Activated CD8-positive, alpha-beta memory T cell treated with anti-CD3 and anti-CD28 coated beads, Interleukin-2, amount 10 ng/mL, durations not matched to agents 7 days and 5 days (primary cell): ENCODE measurements around the gene NABP1. TPM values are rescaled to one million over a fixed set of nuclear protein-coding genes. Genes with fewer than 3 reads are reported as not detected.

Source experiments
- ATAC-seq: fragments of 150-1000 bp; cut with Tn5 transposase; one replicate; pipeline ENCODE4 v1.10.0; 2021; ENCODE audit warnings: moderate library complexity
- CTCF ChIA-PET: fragments of 350-600 bp; sonication (Branson Sonifier 250); formaldehyde crosslinking; loops from one replicate; lab custom pipeline; 2021; ENCODE audit warnings: antibody characterized with exemption; lab: Charles Lee
- DNase-seq: peaks from one replicate; pipeline ENCODE4 v3.0.0-alpha.2; 2020
- H3K27ac Mint-ChIP-seq: one replicate; pipeline ENCODE4 v1.8.0; 2021; ENCODE audit warnings: mild to moderate bottlenecking, mixed read lengths
- H3K27me3 Mint-ChIP-seq: one replicate; pipeline ENCODE4 v1.8.0; 2021; ENCODE audit warnings: mixed read lengths
- H3K36me3 Mint-ChIP-seq: one replicate; pipeline ENCODE4 v1.8.0; 2021; ENCODE audit warnings: mild to moderate bottlenecking, mixed read lengths
- H3K4me1 Mint-ChIP-seq: one replicate; pipeline ENCODE4 v1.8.0; 2021; ENCODE audit warnings: mixed read lengths
- H3K4me3 Mint-ChIP-seq: one replicate; pipeline ENCODE4 v1.8.0; 2021; ENCODE audit warnings: mild to moderate bottlenecking, moderate library complexity, mixed read lengths
- H3K9me3 Mint-ChIP-seq: one replicate; pipeline ENCODE4 v1.8.0; 2022; ENCODE audit warnings: low read depth, mixed read lengths
- total RNA-seq, 2 experiments: library from RNA; stranded (reverse); gene quantifications; one replicate each; pipeline ENCODE4 v1.2.3, GENCODE V29; 2021

Gene NABP1
- total RNA-seq, 2 experiments from 2014 or later: 49.2 to 52.3 TPM

DNA sequence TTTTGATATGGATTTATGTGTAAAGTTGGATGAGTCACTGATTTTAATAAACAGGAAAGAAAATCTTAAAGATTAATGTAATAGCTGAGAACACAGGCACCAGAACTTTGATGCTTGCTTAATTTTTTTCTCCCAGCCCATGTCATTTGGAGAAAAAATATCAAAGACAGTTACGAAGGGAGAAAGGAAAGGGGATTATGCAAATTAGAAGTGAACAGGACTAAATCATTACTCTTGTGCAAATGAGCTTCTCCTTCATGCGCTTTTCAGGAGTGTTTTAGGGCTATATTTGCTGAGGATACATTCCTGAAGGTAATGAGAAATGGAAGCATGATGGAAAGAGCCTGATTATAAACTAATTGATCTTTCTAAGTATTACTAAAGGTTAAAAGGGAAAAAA is 28.9 kb downstream of the NABP1 start:
- CTCF ChIA-PET: interaction anchor here (1.5 to 1.9 kb wide), 3 partner anchors 140 to 168 kb away, joined by 4 to 5 read pairs (median 4); no protein-coding TSS in a partner anchor
- no peak overlapping the region for H3K4me3 Mint-ChIP-seq
- ATAC-seq: no peak
- peaks cover 6% of the 10 kb centered on the region for H3K36me3 Mint-ChIP-seq
- no peak overlapping the region for H3K27ac Mint-ChIP-seq
- H3K9me3 Mint-ChIP-seq: no peaks in the 10 kb centered on the region
- DNase-seq: no peak
- H3K4me1 Mint-ChIP-seq: no peaks in the 10 kb centered on the region
- no peaks in the 10 kb centered on the region for H3K27me3 Mint-ChIP-seq

GRCh38 chr2:191707542-191707941 is 29.6 kb downstream of the NABP1 start:
- Mint-ChIP-seq H3K36me3 (peaks cover 6% of the 10 kb centered on the region), H3K27ac (no peak overlapping the region), H3K4me1 (no peaks in the 10 kb centered on the region), H3K9me3 (no peaks in the 10 kb centered on the region), H3K4me3 (no peak overlapping the region), H3K27me3 (no peaks in the 10 kb centered on the region)
- ATAC-seq (no peak), DNase-seq (no peak)
- CTCF ChIA-PET: interaction anchor here (0.9 to 1.5 kb wide), 3 partner anchors 141 to 168 kb away, joined by 3 to 5 read pairs (median 4); no protein-coding TSS in a partner anchor

DNA sequence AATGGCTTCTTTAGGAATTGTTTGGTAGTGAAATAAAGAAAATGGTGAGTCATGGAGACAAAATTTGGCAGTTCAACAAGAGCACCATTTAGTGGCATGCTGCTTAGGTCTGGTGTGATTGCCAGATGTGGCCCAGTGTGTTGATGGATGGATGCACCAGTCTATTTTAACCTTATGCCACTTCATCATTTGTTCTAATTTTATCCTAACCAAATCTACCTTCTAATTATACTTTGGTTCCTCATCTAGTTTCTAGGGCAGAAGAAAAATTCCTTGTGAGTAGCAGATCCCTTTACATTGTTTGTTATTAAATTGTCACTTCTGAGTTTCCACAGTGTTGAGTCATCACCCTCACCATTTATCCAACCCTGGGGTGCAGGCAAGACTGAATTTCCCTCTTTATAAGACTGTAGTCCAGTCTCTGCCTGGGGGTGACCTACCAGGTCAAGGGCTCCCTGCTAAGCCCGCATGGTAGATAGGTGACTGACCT is 32.5 kb downstream of the NABP1 start:
- Mint-ChIP-seq H3K4me1 (no peaks in the 10 kb centered on the region), H3K4me3 (no peak overlapping the region), H3K9me3 (no peaks in the 10 kb centered on the region), H3K36me3 (peaks cover 5% of the 10 kb centered on the region), H3K27me3 (no peaks in the 10 kb centered on the region), H3K27ac (no peak overlapping the region)
- CTCF ChIA-PET: no interaction called here
- DNase-seq: no peak
- no peak for ATAC-seq

- Mint-ChIP-seq H3K4me3 (no peak overlapping the region), H3K9me3 (no peaks in the 10 kb centered on the region), H3K36me3 (peaks cover 5% of the 10 kb centered on the region), H3K4me1 (no peaks in the 10 kb centered on the region), H3K27me3 (no peaks in the 10 kb centered on the region), H3K27ac (no peak overlapping the region)
- DNase-seq: no peak
- no peak for ATAC-seq
- CTCF ChIA-PET: interaction anchor here (1.0 to 1.8 kb wide), 4 partner anchors 11 to 194 kb away, joined by 3 to 7 read pairs (median 3); no protein-coding TSS in a partner anchor
Measured at GRCh38 chr2:191711621-191712020, 33.7 kb downstream of the NABP1 start.

GRCh38 chr2:191713837-191714236 is 35.9 kb downstream of the NABP1 start:
- no peak overlapping the region for H3K27ac Mint-ChIP-seq
- H3K9me3 Mint-ChIP-seq: no peaks in the 10 kb centered on the region
- no peaks in the 10 kb centered on the region for H3K27me3 Mint-ChIP-seq
- ATAC-seq: peak; percentile 30
- no peak for DNase-seq
- no peaks in the 10 kb centered on the region for H3K4me1 Mint-ChIP-seq
- CTCF ChIA-PET: interaction anchor here (0.6 kb wide), 1 partner anchor 22 kb away, joined by 3 read pairs; no protein-coding TSS in a partner anchor
- H3K36me3 Mint-ChIP-seq: peaks cover 5% of the 10 kb centered on the region
- no peak overlapping the region for H3K4me3 Mint-ChIP-seq

GRCh38 chr2:191714925-191715324 is 37.0 kb downstream of the NABP1 start:
- no peak overlapping the region for H3K4me3 Mint-ChIP-seq
- H3K36me3 Mint-ChIP-seq: peaks cover under 1% of the 10 kb centered on the region
- no peaks in the 10 kb centered on the region for H3K9me3 Mint-ChIP-seq
- DNase-seq (no peak), ATAC-seq (no peak)
- no peaks in the 10 kb centered on the region for H3K4me1 Mint-ChIP-seq
- no peak overlapping the region for H3K27ac Mint-ChIP-seq
- CTCF ChIA-PET: interaction anchor here (1.3 kb wide), 1 partner anchor 160 kb away, joined by 4 read pairs; no protein-coding TSS in a partner anchor
- no peaks in the 10 kb centered on the region for H3K27me3 Mint-ChIP-seq

DNA sequence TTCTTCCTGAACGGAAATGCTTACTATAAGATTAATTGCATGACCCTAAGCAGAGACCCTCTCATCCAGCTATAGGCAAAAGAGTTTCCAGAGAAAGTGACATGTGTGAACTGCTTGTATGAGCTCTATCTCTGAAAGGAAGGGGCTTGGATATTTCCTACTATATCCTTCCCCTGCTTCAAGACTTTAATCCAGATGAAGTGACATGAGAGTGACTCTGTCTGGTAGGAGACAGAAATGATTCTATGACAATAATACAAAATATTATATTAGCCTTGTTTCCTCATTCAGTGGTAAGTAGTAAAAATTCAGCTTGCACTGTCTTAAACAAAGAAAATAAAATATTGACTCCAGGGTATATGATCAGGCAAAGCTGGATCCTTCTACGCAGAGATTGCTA is 37.5 kb downstream of the NABP1 start:
- H3K36me3 Mint-ChIP-seq: no peaks in the 10 kb centered on the region
- H3K27ac Mint-ChIP-seq: no peak overlapping the region
- no peak for DNase-seq
- H3K4me3 Mint-ChIP-seq: no peak overlapping the region
- ATAC-seq: no peak
- no peaks in the 10 kb centered on the region for H3K9me3 Mint-ChIP-seq
- H3K4me1 Mint-ChIP-seq: no peaks in the 10 kb centered on the region
- CTCF ChIA-PET: interaction anchor here (1.3 kb wide), 1 partner anchor 160 kb away, joined by 4 read pairs; no protein-coding TSS in a partner anchor
- H3K27me3 Mint-ChIP-seq: no peaks in the 10 kb centered on the region

DNA sequence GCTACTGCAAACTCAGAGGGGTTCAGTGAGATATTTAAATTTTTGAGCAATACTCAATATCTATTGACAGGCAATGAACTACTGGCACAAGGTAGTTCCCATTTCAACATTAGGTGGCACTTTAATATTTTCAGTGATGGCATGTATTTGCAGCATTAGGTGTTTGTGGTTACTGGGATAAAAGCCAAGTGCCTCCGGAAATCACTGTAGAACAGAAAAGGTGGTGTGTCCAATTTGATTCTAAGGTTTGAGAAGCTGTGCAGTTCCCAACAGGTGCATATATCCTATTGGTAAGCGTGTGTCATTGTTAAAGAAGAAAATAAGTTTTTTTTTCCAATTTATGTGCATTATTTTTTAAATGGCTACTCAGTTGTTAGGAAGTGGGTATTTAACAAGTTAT is 41.3 kb downstream of the NABP1 start:
- ATAC-seq (no peak), DNase-seq (no peak)
- Mint-ChIP-seq H3K27me3 (no peaks in the 10 kb centered on the region), H3K27ac (no peak overlapping the region), H3K4me1 (no peaks in the 10 kb centered on the region), H3K36me3 (no peaks in the 10 kb centered on the region), H3K4me3 (no peak overlapping the region), H3K9me3 (no peaks in the 10 kb centered on the region)
- CTCF ChIA-PET: interaction anchor here (1.1 kb wide), 1 partner anchor 180 kb away, joined by 3 read pairs; no protein-coding TSS in a partner anchor

DNA sequence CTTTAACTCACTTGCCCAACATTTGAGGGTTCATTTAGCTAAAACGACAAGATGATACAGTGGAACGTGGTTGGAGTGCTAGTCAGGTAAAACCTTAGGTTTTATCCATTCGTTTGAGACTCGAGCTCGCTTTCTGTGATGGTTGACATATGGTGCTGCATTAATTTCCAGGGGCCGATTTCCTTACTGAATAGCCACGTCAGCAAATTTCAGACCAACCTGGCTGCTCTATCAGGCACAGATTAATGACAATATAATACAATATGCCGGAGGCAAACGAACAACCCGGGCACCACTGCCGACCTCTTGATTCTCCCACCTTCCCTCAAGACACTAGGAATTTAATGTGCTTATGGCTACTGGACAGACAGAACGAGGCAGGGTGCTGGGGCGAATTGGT is 42.0 kb downstream of the NABP1 start:
- Mint-ChIP-seq H3K27ac (no peak overlapping the region), H3K36me3 (no peaks in the 10 kb centered on the region), H3K4me1 (no peaks in the 10 kb centered on the region), H3K9me3 (no peaks in the 10 kb centered on the region), H3K4me3 (no peak overlapping the region), H3K27me3 (no peaks in the 10 kb centered on the region)
- no peak for DNase-seq
- ATAC-seq: no peak
- CTCF ChIA-PET: interaction anchor here (1.1 kb wide), 1 partner anchor 181 kb away, joined by 3 read pairs; no protein-coding TSS in a partner anchor

DNA sequence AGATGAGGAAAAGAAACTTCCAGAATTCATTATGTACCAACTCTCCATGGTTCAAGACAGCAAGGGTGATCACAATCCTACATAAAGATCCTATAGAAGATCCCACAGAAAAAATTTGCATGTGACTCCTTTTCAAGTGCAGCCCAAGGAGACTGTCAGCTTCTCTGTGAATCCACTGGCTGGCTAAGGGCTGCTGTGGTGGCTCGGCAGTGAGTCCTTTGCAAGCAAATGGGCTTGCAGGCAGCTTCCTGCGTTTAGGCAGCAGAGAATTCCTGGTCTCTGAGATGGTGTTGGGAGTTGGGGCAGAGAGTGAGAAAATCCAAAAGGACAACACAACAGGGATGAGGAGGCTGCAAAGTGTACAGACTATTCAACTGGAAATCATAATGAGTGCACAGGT is 43.4 kb downstream of the NABP1 start:
- Mint-ChIP-seq H3K4me3 (no peak overlapping the region), H3K4me1 (no peaks in the 10 kb centered on the region), H3K27ac (no peak overlapping the region), H3K9me3 (no peaks in the 10 kb centered on the region), H3K36me3 (no peaks in the 10 kb centered on the region), H3K27me3 (peaks cover 3% of the 10 kb centered on the region)
- DNase-seq (no peak), ATAC-seq (no peak)
- CTCF ChIA-PET: interaction anchor here (0.8 kb wide), 1 partner anchor 43 kb away, joined by 3 read pairs; no protein-coding TSS in a partner anchor

DNA sequence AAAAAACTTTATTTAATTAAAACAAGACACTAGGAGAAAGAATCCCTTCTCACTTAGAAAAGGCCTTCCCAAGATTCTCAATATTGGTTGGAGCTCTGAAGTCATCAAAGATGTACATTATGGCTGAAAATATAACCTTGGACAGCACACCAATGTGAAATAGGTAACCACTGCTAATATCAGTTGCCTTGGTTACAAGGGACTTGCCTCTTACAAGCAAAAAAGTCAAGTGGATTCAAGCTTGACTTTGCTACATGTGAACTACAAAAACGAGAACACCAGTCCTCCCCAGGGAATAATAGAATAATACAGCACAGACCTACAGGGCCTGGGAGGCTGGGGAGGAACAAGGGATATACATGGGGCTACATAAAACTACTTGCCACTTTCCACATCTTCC is 46.1 kb downstream of the NABP1 start:
- Mint-ChIP-seq H3K9me3 (no peaks in the 10 kb centered on the region), H3K4me3 (no peak overlapping the region), H3K4me1 (no peaks in the 10 kb centered on the region), H3K27me3 (peaks cover 13% of the 10 kb centered on the region), H3K36me3 (no peaks in the 10 kb centered on the region), H3K27ac (no peak overlapping the region)
- CTCF ChIA-PET: interaction anchor here (0.9 to 1.4 kb wide), 4 partner anchors 35 to 438 kb away, joined by 3 to 4 read pairs (median 3); no protein-coding TSS in a partner anchor
- DNase-seq (no peak), ATAC-seq (no peak)

DNA sequence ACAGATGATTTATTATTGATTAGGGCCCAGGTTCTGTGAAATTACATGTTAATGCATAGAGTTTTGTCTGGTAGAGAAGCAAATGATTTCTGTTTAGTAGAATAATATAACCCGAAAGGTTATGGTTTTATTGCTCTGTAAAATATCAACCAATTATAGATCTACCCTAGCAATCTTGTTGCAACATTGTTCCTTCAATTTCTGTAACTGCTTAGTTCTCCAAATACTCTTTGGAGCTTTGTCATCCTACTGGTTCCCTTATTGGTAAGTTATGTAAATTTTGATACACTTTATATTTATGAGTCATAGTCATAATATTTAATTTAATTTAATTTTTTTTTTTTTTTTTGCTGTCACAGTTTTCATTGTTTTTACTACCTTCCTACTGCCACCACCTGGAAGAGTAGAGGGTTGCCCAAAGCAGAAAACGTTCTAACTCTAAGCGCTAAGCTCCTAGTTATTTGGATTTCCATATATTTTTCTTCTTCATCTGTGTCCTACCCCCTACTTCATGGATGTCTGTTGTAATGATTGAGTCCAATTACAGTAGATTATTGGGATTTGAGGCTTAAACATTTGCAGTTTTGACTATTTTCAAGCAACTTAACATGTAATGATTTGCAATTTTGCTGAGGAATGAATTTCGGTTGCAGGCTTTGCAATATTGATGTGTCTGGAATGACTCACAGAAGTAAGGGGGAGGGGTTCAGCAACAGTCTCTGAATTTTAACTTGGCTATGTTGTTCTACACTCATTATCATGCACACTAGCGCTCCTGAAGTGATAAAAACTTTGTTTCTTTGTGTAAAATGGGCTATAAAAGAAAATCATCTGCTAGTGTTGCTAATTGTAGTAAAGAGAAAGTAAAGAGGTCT is 51.1 kb downstream of the NABP1 start:
- Mint-ChIP-seq H3K27ac (no peak overlapping the region), H3K4me1 (no peaks in the 10 kb centered on the region), H3K27me3 (peaks cover 13% of the 10 kb centered on the region), H3K9me3 (no peaks in the 10 kb centered on the region), H3K36me3 (no peaks in the 10 kb centered on the region), H3K4me3 (no peak overlapping the region)
- no peak for ATAC-seq
- no peak for DNase-seq
- CTCF ChIA-PET: no interaction called here

- H3K36me3 Mint-ChIP-seq: no peaks in the 10 kb centered on the region
- no peaks in the 10 kb centered on the region for H3K4me1 Mint-ChIP-seq
- no peaks in the 10 kb centered on the region for H3K9me3 Mint-ChIP-seq
- no peak overlapping the region for H3K27ac Mint-ChIP-seq
- DNase-seq (no peak), ATAC-seq (no peak)
- CTCF ChIA-PET: no interaction called here
- H3K4me3 Mint-ChIP-seq: no peak overlapping the region
- peaks cover 20% of the 10 kb centered on the region for H3K27me3 Mint-ChIP-seq
Measured at GRCh38 chr2:191730263-191730662, 52.3 kb downstream of the NABP1 start.
